H1 (cell line): ENCODE results near the gene THTPA. TPM values are rescaled to one million over a fixed set of nuclear protein-coding genes. Genes with fewer than 3 reads are reported as not detected.

ENCODE experiments used
- CTCF ChIA-PET: fragments of 300-600 bp; sonication (Branson Sonifier 250); formaldehyde crosslinking; loops from one replicate; lab custom pipeline; 2021; ENCODE audit not compliant: partially characterized antibody; lab: Charles Lee
- POLR2A ChIA-PET: fragments of 300-600 bp; sonication (Branson Sonifier 250); formaldehyde crosslinking; loops from one replicate; lab custom pipeline; 2021; ENCODE audit warnings: inconsistent platforms; ENCODE audit not compliant: partially characterized antibody; lab: Charles Lee
- DNase-seq, 2 experiments: peaks; one replicate each; pipeline versions ENCODE4 v3.0.0 to v3.0.0-alpha.2; 2010 to 2022; ENCODE audit warnings: low spot score in 2 of 2, low read depth in 1 of 2, mixed read lengths in 1 of 2
- FAIRE-seq: peaks from 2 replicates; lab custom pipeline; 2011; peaks lifted over from hg19 to GRCh38; lab: Jason Lieb, UNC
- H2AFZ ChIP-seq: 2 replicates; pipeline ENCODE4 v1.8.1; 2012; ENCODE audit warnings: low read length, inconsistent platforms
- H2AK5ac ChIP-seq: 2 replicates; pipeline ENCODE4 v1.6.1; 2013; ENCODE audit warnings: low read depth, low read length
- H2BK120ac ChIP-seq: replicated peaks from 2 replicates; pipeline ENCODE3; 2013; ENCODE audit warnings: low read depth, low read length, inconsistent platforms
- H2BK12ac ChIP-seq: 2 replicates; pipeline ENCODE4 v1.6.1; 2013; ENCODE audit warnings: low read depth, low read length
- H2BK15ac ChIP-seq: 2 replicates; pipeline ENCODE4 v1.6.1; 2013; ENCODE audit warnings: low read length
- H2BK20ac ChIP-seq: 2 replicates; pipeline ENCODE4 v1.6.1; 2013; ENCODE audit warnings: low read length
- H2BK5ac ChIP-seq: 2 replicates; pipeline ENCODE4 v1.6.1; 2013; ENCODE audit warnings: low read depth, low read length
- H3K14ac ChIP-seq: 2 replicates; pipeline ENCODE4 v1.6.1; 2013; ENCODE audit warnings: inconsistent platforms; ENCODE audit not compliant: insufficient read length
- H3K18ac ChIP-seq: 2 replicates; pipeline ENCODE4 v1.6.1; 2013; ENCODE audit warnings: low read length; ENCODE audit errors: extremely low read depth
- H3K23ac ChIP-seq: 2 replicates; pipeline ENCODE4 v1.6.1; 2013; ENCODE audit warnings: inconsistent platforms; ENCODE audit not compliant: insufficient read length
- H3K23me2 ChIP-seq: 2 replicates; pipeline ENCODE4 v1.6.1; 2013; ENCODE audit warnings: low read depth, low read length
- H3K27ac ChIP-seq: 2 replicates; pipeline ENCODE4 v1.6.1; 2011; ENCODE audit warnings: low read depth, low read length, inconsistent platforms
- H3K27me3 ChIP-seq, 4 experiments: replicated peaks in 1 of 4; 1 replicate in 1 of 4; 2 replicates in 3 of 4; pipeline versions ENCODE4 v1.6.1 to v1.8.1; 2011 to 2013; ENCODE audit warnings: low read length in 3 of 4, mild to moderate bottlenecking in 3 of 4, inconsistent platforms in 2 of 4, mixed read lengths in 2 of 4, moderate library complexity in 1 of 4; ENCODE audit not compliant: control insufficient read depth in 3 of 4, insufficient read depth in 3 of 4; ENCODE audit errors: extremely low read depth in 1 of 4
- H3K36me3 ChIP-seq, 4 experiments: 2 replicates each; pipeline versions ENCODE4 v1.6.1 to v1.8.1; 2011 to 2013; ENCODE audit warnings: mild to moderate bottlenecking in 4 of 4, low read length in 3 of 4, moderate library complexity in 2 of 4, control low read depth in 1 of 4, inconsistent platforms in 1 of 4; ENCODE audit not compliant: insufficient read depth in 4 of 4, control insufficient read depth in 2 of 4
- H3K4ac ChIP-seq: replicated peaks from 2 replicates; pipeline ENCODE3; 2013; ENCODE audit warnings: low read length, low read depth, mixed read lengths, inconsistent platforms; ENCODE audit not compliant: insufficient read length
- H3K4me1 ChIP-seq, 4 experiments: replicated peaks in 1 of 4; 1 replicate in 1 of 4; 2 replicates in 3 of 4; pipeline versions ENCODE4 v1.6.1 to v1.8.1; 2011 to 2013; ENCODE audit warnings: low read length in 3 of 4, inconsistent platforms in 2 of 4, mixed read lengths in 1 of 4; ENCODE audit not compliant: insufficient read depth in 4 of 4, control insufficient read depth in 3 of 4
- H3K4me2 ChIP-seq, 2 experiments: 2 replicates each; pipeline versions ENCODE4 v1.6.1 to v1.8.1; 2011 to 2013; ENCODE audit warnings: low read depth in 2 of 2, low read length in 2 of 2, control low read depth in 1 of 2, inconsistent platforms in 1 of 2, mild to moderate bottlenecking in 1 of 2; ENCODE audit not compliant: insufficient read depth in 1 of 2
- H3K4me3 ChIP-seq, 4 experiments: fragments of 200-600, 300-600 bp in 1 of 4; sonication (generic), shearing (Covaris generic), sonication (Bioruptor Twin) in 1 of 4; 2 replicates each; pipeline versions ENCODE4 v1.5.1 to v1.8.1; 2011 to 2016; ENCODE audit warnings: low read length in 4 of 4, low read depth in 3 of 4, control low read depth in 2 of 4, inconsistent platforms in 2 of 4, mild to moderate bottlenecking in 2 of 4, mixed read lengths in 1 of 4, moderate library complexity in 1 of 4; ENCODE audit not compliant: insufficient read depth in 2 of 4; ENCODE audit errors: extremely low read depth in 1 of 4
- H3K56ac ChIP-seq: replicated peaks from 2 replicates; pipeline ENCODE3; 2013; ENCODE audit warnings: low read depth, mild to moderate bottlenecking, mixed read lengths, low read length, inconsistent platforms; ENCODE audit not compliant: insufficient read length
- H3K79me1 ChIP-seq: 2 replicates; pipeline ENCODE4 v1.6.1; 2013; ENCODE audit warnings: low read depth, low read length, control low read depth
- H3K79me2 ChIP-seq, 2 experiments: 2 replicates each; pipeline versions ENCODE4 v1.6.1 to v1.8.1; 2012 to 2013; ENCODE audit warnings: low read length in 2 of 2, mild to moderate bottlenecking in 2 of 2, inconsistent platforms in 1 of 2; ENCODE audit not compliant: insufficient read depth in 2 of 2, control insufficient read depth in 1 of 2
- H3K9ac ChIP-seq, 4 experiments: replicated peaks in 1 of 4; 1 replicate in 1 of 4; 2 replicates in 3 of 4; pipeline versions ENCODE4 v1.6.1 to v1.8.1; 2011 to 2013; ENCODE audit warnings: low read depth in 3 of 4, low read length in 3 of 4, control low read depth in 2 of 4, mild to moderate bottlenecking in 2 of 4, moderate library complexity in 2 of 4, inconsistent platforms in 1 of 4; ENCODE audit errors: extremely low read depth in 1 of 4
- H3K9me3 ChIP-seq, 2 experiments: 2 replicates each; pipeline versions ENCODE4 v1.6.1 to v1.8.1; 2012 to 2013; ENCODE audit warnings: mild to moderate bottlenecking in 2 of 2, moderate library complexity in 2 of 2, control low read depth in 1 of 2, inconsistent platforms in 1 of 2, low read depth in 1 of 2, low read length in 1 of 2, mixed read lengths in 1 of 2; ENCODE audit not compliant: insufficient read depth in 2 of 2
- H4K20me1 ChIP-seq, 2 experiments: replicated peaks in 1 of 2; 2 replicates each; pipeline versions ENCODE3 to v1.8.1; 2011 to 2013; ENCODE audit warnings: inconsistent platforms in 2 of 2, low read length in 2 of 2, mild to moderate bottlenecking in 1 of 2; ENCODE audit not compliant: insufficient read depth in 2 of 2, control insufficient read depth in 1 of 2
- H4K5ac ChIP-seq: 2 replicates; pipeline ENCODE4 v1.6.1; 2013; ENCODE audit warnings: low read length, low read depth, mixed read lengths, inconsistent platforms; ENCODE audit not compliant: insufficient read length
- H4K8ac ChIP-seq: 2 replicates; pipeline ENCODE4 v1.8.0; 2013; ENCODE audit warnings: mild to moderate bottlenecking, moderate library complexity, low read length, inconsistent platforms; ENCODE audit not compliant: insufficient read depth; ENCODE audit errors: extremely low read depth
- H4K91ac ChIP-seq: replicated peaks from 2 replicates; pipeline ENCODE3; 2013; ENCODE audit warnings: low read length, mixed read lengths, inconsistent platforms; ENCODE audit not compliant: insufficient read length
- BRCA1 ChIP-seq: IDR thresholded peaks from 2 replicates; pipeline ENCODE4 v1.6.1; 2012; ENCODE audit warnings: low read depth, low read length, improper control_type of control experiment
- CBX5 ChIP-seq: fragments of 300-800, 300-1000 bp; sonication (generic); IDR thresholded peaks from 2 replicates; pipeline ENCODE4 v1.7.1; 2016; ENCODE audit warnings: antibody characterized with exemption, low read length, low read depth
- CHD1 ChIP-seq: IDR thresholded peaks from 2 replicates; pipeline ENCODE4 v1.6.1; 2012; ENCODE audit warnings: low read depth, low read length, improper control_type of control experiment
- CTBP2 ChIP-seq: IDR thresholded peaks from 2 replicates; pipeline ENCODE4 v1.7.0; 2011; ENCODE audit warnings: borderline replicate concordance, mild to moderate bottlenecking, moderate library complexity, mixed read lengths, low read length; ENCODE audit not compliant: insufficient read depth, insufficient read length
- HDAC2 ChIP-seq, 2 experiments: fragments of 300-600 bp in 1 of 2; sonication (generic) in 1 of 2; IDR thresholded peaks; 2 replicates each; pipeline ENCODE4 v1.6.1; 2011 to 2012; ENCODE audit warnings: low read depth in 2 of 2, low read length in 2 of 2, mild to moderate bottlenecking in 2 of 2, moderate library complexity in 2 of 2, borderline replicate concordance in 1 of 2, inconsistent platforms in 1 of 2
- HDAC6 ChIP-seq: IDR thresholded peaks from one replicate; pipeline ENCODE4 v1.7.1; 2012; ENCODE audit warnings: low read depth, mild to moderate bottlenecking, inconsistent platforms, low read length, moderate library complexity
- RFX5 ChIP-seq: IDR thresholded peaks from 2 replicates; pipeline ENCODE4 v1.6.1; 2011; ENCODE audit warnings: low read depth, low read length, improper control_type of control experiment, borderline replicate concordance
- SUZ12 ChIP-seq: fragments of 200-600 bp; sonication (generic); IDR thresholded peaks from 2 replicates; pipeline ENCODE4 v1.6.1; 2012; ENCODE audit warnings: mild to moderate bottlenecking, inconsistent platforms, low read length, moderate library complexity, mixed read lengths
- TCF12 ChIP-seq: IDR thresholded peaks from 2 replicates; pipeline ENCODE4 v1.6.1; 2011; ENCODE audit warnings: low read depth, mild to moderate bottlenecking, low read length
- WGBS, 2 experiments: shearing (Covaris generic) in 1 of 2; methylation state at CpG; one replicate each; pipeline versions ENCODE4 v1.1.6 to v1.1.7; 2013 to 2015; ENCODE audit warnings: low lambda C conversion rate in 2 of 2, mixed read lengths in 2 of 2, inconsistent platforms in 1 of 2, low coverage in 1 of 2, missing lambda C conversion rate in 1 of 2; ENCODE audit not compliant: insufficient replicate concordance in 2 of 2, insufficient coverage in 1 of 2, insufficient read length in 1 of 2; ENCODE audit errors: extremely low coverage in 1 of 2, missing lambda C conversion rate in 1 of 2; 5-methylcytosine and 5-hydroxymethylcytosine counted together
- polyA plus RNA-seq, 7 experiments: library from polyadenylated mRNA; depleted of rRNA in 3 of 7; stranded (reverse) in 5 of 7; unstranded in 2 of 7; fragments of >200 nt in 5 of 7; fragments of 200-250 nt in 2 of 7; gene quantifications; 1 replicate in 5 of 7; 2 replicates in 1 of 7; 4 replicates in 1 of 7; pipeline versions ENCODE4 v1.2.1 to v1.2.3, GENCODE V29; 2011 to 2013; ENCODE audit warnings: missing spikeins in 2 of 7, mixed read lengths in 2 of 7
- total RNA-seq: library from RNA; stranded (reverse); fragmentation: NEBNext Ultra II Directional; extraction: Animal tissue kit (Norgen Biotek cat#: 25700); gene quantifications from 2 replicates; pipeline ENCODE4 v1.2.1, GENCODE V29; 2021
- TF ChIP-seq, protein P1 (sequence below): IDR thresholded peaks from 2 replicates; pipeline ENCODE4 v1.6.1; 2012; ENCODE audit warnings: low read length, inconsistent platforms

Gene THTPA
- total and polyA plus RNA-seq, 2 of the 8 experiments (the other 6 are each of a cell fraction or from before 2014, with no cell fraction given): 16.6 to 19.0 TPM

- Histone ChIP-seq H4K5ac (no peak overlapping the region), H4K8ac (no peak overlapping the region; the same call in 1 of the 2 replicates), H2AFZ (no peak overlapping the region), H2AK5ac (no peak overlapping the region), H3K27ac (no peak overlapping the region), H3K9me3 (no peaks in the 10 kb centered on the region), H3K23me2 (no peaks in the 10 kb centered on the region), H2BK20ac (no peak overlapping the region), H3K14ac (no peak overlapping the region), H3K36me3 (no peaks in the 10 kb centered on the region), H4K20me1 (no peaks in the 10 kb centered on the region), H3K79me1 (no peaks in the 10 kb centered on the region), H3K4me1 (peaks cover 0 to 6% (median under 1%) of the 10 kb centered on the region in 4 experiments; a peak in 2 of 7 replicates), H3K4me3 (no peak overlapping the region), H3K18ac (no peak overlapping the region), H2BK12ac (no peak overlapping the region), H3K27me3 (no peaks in the 10 kb centered on the region), H3K4me2 (no peak overlapping the region), H3K4ac (no peak overlapping the region), H3K9ac (no peak overlapping the region), H2BK120ac (no peak overlapping the region), H2BK15ac (no peak overlapping the region), H4K91ac (no peak overlapping the region), H2BK5ac (no peak overlapping the region), H3K23ac (no peak overlapping the region), H3K79me2 (no peaks in the 10 kb centered on the region), H3K56ac (no peak overlapping the region)
- DNase-seq (no peak), FAIRE-seq (no peak)
- ChIA-PET CTCF (interaction anchor here (0.6 to 5.1 kb wide), 11 partner anchors 9 to 365 kb away, joined by 3 to 49 read pairs (median 7); partner anchors contain the start of gene DHRS2), POLR2A (interaction anchor here (1.2 to 1.9 kb wide), 2 partner anchors 8 to 10 kb away, joined by 3 to 4 read pairs; no protein-coding TSS in a partner anchor)
- 84% methylated on average over 4 of the region's 4 CpGs; no CpG with 5 or more reads in 1 of the 2 experiments for WGBS, 2 experiments
- no peak for TF ChIP-seq RFX5
- TF ChIP-seq HDAC6: no peak
- TF ChIP-seq, protein P1, sequence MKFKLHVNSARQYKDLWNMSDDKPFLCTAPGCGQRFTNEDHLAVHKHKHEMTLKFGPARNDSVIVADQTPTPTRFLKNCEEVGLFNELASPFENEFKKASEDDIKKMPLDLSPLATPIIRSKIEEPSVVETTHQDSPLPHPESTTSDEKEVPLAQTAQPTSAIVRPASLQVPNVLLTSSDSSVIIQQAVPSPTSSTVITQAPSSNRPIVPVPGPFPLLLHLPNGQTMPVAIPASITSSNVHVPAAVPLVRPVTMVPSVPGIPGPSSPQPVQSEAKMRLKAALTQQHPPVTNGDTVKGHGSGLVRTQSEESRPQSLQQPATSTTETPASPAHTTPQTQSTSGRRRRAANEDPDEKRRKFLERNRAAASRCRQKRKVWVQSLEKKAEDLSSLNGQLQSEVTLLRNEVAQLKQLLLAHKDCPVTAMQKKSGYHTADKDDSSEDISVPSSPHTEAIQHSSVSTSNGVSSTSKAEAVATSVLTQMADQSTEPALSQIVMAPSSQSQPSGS: no peak
- no peak for TF ChIP-seq HDAC2 (IDR thresholded peaks at IDR 0.05; ENCODE audit: borderline replicate concordance in 1 of 2, low read depth in 2 of 2, low read length in 2 of 2)
- no peak for TF ChIP-seq SUZ12
- TF ChIP-seq CTBP2: no peak
- TF ChIP-seq CHD1: no peak
- no peak for TF ChIP-seq TCF12
- no peak for TF ChIP-seq BRCA1
- TF ChIP-seq CBX5: no peak
Measured at GRCh38 chr14:23590198-23590597, 34.1 kb downstream of the THTPA start.
